IPS DF 6.9 (cell line): Measurements from ENCODE around the gene EHMT1.
"Not testable (repeated sequence)": the region's sequence is repeated elsewhere in the genome, so short reads cannot be mapped to it uniquely, and the experiment has no call there.

Source experiments
- DNase-seq: peaks from one replicate; pipeline ENCODE4 v3.0.0-alpha.2; 2013; ENCODE audit warnings: low read depth, low spot score
- H3K27ac ChIP-seq: one replicate; pipeline ENCODE4 v1.5.1; 2013; ENCODE audit warnings: low read length, control low read depth
- H3K27me3 ChIP-seq: 2 replicates; pipeline ENCODE4 v1.6.1; 2013; ENCODE audit warnings: mild to moderate bottlenecking, low read length; ENCODE audit not compliant: control insufficient read depth, insufficient read depth
- H3K36me3 ChIP-seq: 2 replicates; pipeline ENCODE4 v1.6.1; 2013; ENCODE audit warnings: low read length; ENCODE audit not compliant: control insufficient read depth, insufficient read depth
- H3K4me1 ChIP-seq: 2 replicates; pipeline ENCODE4 v1.6.1; 2013; ENCODE audit warnings: low read length; ENCODE audit not compliant: control insufficient read depth, insufficient read depth
- H3K4me3 ChIP-seq: 2 replicates; pipeline ENCODE4 v1.5.1; 2013; ENCODE audit warnings: mild to moderate bottlenecking, low read length
- H3K9me3 ChIP-seq: 2 replicates; pipeline ENCODE4 v1.6.1; 2013; ENCODE audit warnings: low read length, inconsistent platforms; ENCODE audit not compliant: control insufficient read depth, insufficient read depth
- WGBS: extraction: QIAGEN DNeasy Blood & Tissue Kit; methylation state at CpG from one replicate; pipeline ENCODE4 v1.1.7; 2013; ENCODE audit warnings: mixed read lengths, missing lambda C conversion rate; ENCODE audit not compliant: insufficient read length, insufficient coverage; 5-methylcytosine and 5-hydroxymethylcytosine counted together

Gene EHMT1

DNA sequence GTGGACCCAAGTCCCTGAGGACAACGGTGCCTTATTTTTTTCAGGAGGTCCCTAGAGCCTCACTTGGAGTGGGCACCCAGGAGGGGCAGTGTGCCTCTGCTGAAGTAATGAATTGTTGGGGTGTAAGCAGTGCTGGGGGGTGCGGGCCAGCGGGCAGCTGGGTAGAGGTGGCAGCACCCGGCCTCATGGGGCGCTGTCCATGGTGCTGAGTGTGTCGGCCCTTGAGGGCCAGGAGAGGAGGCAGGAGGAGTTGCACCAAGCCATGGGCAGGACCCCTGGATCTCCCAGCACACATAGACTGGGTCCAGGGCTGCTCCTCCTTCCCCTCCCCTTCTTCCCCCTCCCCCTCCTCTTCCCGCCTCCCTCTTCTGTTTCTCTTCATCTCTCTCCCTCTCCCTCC is 265.7 kb downstream of the EHMT1 start:
- H3K9me3 ChIP-seq, H3K27ac ChIP-seq, H3K36me3 ChIP-seq, DNase-seq, H3K27me3 ChIP-seq, H3K4me1 ChIP-seq, H3K4me3 ChIP-seq: not testable (repeated sequence)
- WGBS = no CpG with 5 or more reads among the region's 7 CpGs

DNA sequence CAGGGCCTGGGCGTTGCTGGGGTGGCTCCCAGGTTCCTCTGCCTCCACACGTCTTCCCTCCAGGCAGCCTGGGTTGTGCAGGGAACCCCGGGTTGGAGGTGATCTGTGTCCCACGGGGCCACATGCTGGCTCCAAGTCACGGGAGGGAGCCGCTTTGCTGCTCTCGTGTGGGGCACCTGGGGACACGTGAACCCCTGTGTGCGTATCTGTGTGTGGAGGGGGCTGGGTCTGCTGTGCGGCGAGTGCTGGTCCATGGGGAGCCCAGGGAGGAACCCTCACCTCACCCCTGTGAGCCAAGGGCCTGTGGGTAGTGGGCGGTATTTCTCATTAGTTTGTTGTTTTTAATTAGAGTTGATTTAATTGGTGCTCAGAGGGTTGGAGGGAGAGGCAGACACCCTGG is 266.3 kb downstream of the EHMT1 start:
- not testable (repeated sequence) for H3K36me3 ChIP-seq
- WGBS = no CpG with 5 or more reads among the region's 12 CpGs

More for the DNA sequence above, 266.3 kb downstream of the EHMT1 start:
- not testable (repeated sequence) for H3K27me3 ChIP-seq, DNase-seq, H3K27ac ChIP-seq, H3K9me3 ChIP-seq, H3K4me3 ChIP-seq, H3K4me1 ChIP-seq
